ENCODE data around the gene IFNGR2. TPM values are rescaled to one million over a fixed set of nuclear protein-coding genes. Genes with fewer than 3 reads are reported as not detected.
A peak's percentile ranks its signal among the peaks of the same experiment; 100 is the strongest.

IFNGR2 gene
- total RNA-seq, 1 donor from 2014 or later, result 40.5 TPM

- Mint-ChIP-seq H3K4me3 (no peak overlapping the region), H3K27me3 (ENCODE audit: low read depth) (no peaks in the 10 kb centered on the region), H3K4me1 (no peaks in the 10 kb centered on the region), H3K36me3 (ENCODE audit: low read depth) (peaks cover 7% of the 10 kb centered on the region), H3K27ac (ENCODE audit: unreplicated experiment) (no peak overlapping the region), H3K9me3 (peaks cover 5% of the 10 kb centered on the region)
- DNase-seq (ENCODE audit: low read depth, low spot score), result no peak
- TF ChIP-seq, protein P1, sequence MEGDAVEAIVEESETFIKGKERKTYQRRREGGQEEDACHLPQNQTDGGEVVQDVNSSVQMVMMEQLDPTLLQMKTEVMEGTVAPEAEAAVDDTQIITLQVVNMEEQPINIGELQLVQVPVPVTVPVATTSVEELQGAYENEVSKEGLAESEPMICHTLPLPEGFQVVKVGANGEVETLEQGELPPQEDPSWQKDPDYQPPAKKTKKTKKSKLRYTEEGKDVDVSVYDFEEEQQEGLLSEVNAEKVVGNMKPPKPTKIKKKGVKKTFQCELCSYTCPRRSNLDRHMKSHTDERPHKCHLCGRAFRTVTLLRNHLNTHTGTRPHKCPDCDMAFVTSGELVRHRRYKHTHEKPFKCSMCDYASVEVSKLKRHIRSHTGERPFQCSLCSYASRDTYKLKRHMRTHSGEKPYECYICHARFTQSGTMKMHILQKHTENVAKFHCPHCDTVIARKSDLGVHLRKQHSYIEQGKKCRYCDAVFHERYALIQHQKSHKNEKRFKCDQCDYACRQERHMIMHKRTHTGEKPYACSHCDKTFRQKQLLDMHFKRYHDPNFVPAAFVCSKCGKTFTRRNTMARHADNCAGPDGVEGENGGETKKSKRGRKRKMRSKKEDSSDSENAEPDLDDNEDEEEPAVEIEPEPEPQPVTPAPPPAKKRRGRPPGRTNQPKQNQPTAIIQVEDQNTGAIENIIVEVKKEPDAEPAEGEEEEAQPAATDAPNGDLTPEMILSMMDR (conservative IDR thresholded peaks at IDR 0.05), result no peak
These were observed 67.5 kb downstream of the IFNGR2 start for GRCh38 chr21:33470701-33471100.

GRCh38 chr21:33473344-33473743 is 70.1 kb downstream of the IFNGR2 start:
- Mint-ChIP-seq H3K27ac (ENCODE audit: unreplicated experiment) (no peak overlapping the region), H3K4me3 (no peak overlapping the region), H3K27me3 (ENCODE audit: low read depth) (no peaks in the 10 kb centered on the region), H3K9me3 (peaks cover 5% of the 10 kb centered on the region), H3K4me1 (peaks cover 2% of the 10 kb centered on the region), H3K36me3 (ENCODE audit: low read depth) (peaks cover 7% of the 10 kb centered on the region)
- DNase-seq (ENCODE audit: low read depth, low spot score), result no peak
- TF ChIP-seq, protein P1 (conservative IDR thresholded peaks at IDR 0.05), result no peak

DNA sequence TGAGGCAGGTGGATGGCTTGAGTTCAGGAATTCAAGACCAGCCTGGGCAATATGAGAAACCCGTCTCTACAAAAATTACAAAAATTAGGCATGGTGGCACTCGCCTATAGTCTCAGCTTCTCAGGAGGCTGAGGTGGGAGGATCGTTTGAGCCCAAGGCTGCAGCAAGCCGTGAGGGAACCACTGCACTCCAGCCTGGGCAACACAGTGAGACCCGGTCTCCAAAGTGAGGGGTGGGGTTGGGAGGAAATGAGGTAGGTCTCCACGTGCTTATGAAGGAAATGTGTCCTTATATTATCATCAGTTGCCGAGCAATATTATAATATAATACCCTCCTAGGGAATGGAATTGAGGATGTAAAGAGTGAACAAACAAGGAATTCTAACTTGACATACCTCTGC is 73.9 kb downstream of the IFNGR2 start:
- DNase-seq (ENCODE audit: low read depth, low spot score), result no peak
- no peak overlapping the region for H3K27ac Mint-ChIP-seq (ENCODE audit: unreplicated experiment)
- H3K27me3 Mint-ChIP-seq (ENCODE audit: low read depth), result no peaks in the 10 kb centered on the region
- peaks cover 7% of the 10 kb centered on the region for H3K36me3 Mint-ChIP-seq (ENCODE audit: low read depth)
- peak overlapping the region; percentile 81 for H3K4me3 Mint-ChIP-seq
- H3K9me3 Mint-ChIP-seq, result peaks cover 5% of the 10 kb centered on the region
- peaks cover 20% of the 10 kb centered on the region for H3K4me1 Mint-ChIP-seq
- TF ChIP-seq, protein P1 (conservative IDR thresholded peaks at IDR 0.05), result no peak

GRCh38 chr21:33478182-33478581 is 75.0 kb downstream of the IFNGR2 start:
- H3K27ac Mint-ChIP-seq (ENCODE audit: unreplicated experiment), result no peak overlapping the region
- H3K9me3 Mint-ChIP-seq, result peaks cover 5% of the 10 kb centered on the region
- H3K36me3 Mint-ChIP-seq (ENCODE audit: low read depth), result peaks cover 4% of the 10 kb centered on the region
- H3K4me1 Mint-ChIP-seq, result peaks cover 20% of the 10 kb centered on the region
- no peak for DNase-seq (ENCODE audit: low read depth, low spot score)
- peak overlapping the region; percentile 94 for H3K4me3 Mint-ChIP-seq
- H3K27me3 Mint-ChIP-seq (ENCODE audit: low read depth), result no peaks in the 10 kb centered on the region
- TF ChIP-seq, protein P1 (conservative IDR thresholded peaks at IDR 0.05), result no peak

- Mint-ChIP-seq H3K9me3 (no peaks in the 10 kb centered on the region), H3K27ac (ENCODE audit: unreplicated experiment) (no peak overlapping the region), H3K36me3 (ENCODE audit: low read depth) (no peaks in the 10 kb centered on the region), H3K4me3 (peak overlapping the region; percentile 94), H3K4me1 (peaks cover 20% of the 10 kb centered on the region), H3K27me3 (ENCODE audit: low read depth) (no peaks in the 10 kb centered on the region)
- peak; percentile 8 for DNase-seq (ENCODE audit: low read depth, low spot score)
- TF ChIP-seq, protein P1 (conservative IDR thresholded peaks at IDR 0.05), result no peak
These were observed 75.9 kb downstream of the IFNGR2 start for GRCh38 chr21:33478935-33479678.
